ENCODE measurements around the gene TMOD1. TPM values are rescaled to one million over a fixed set of nuclear protein-coding genes. Genes with fewer than 3 reads are reported as not detected.
"Not testable (repeated sequence)": the region's sequence is repeated elsewhere in the genome, so short reads cannot be mapped to it uniquely, and the experiment has no call there.

Gene TMOD1
- 100 to 1,000 TPM; 118 to 122 TPM for total RNA-seq

- TF ChIP-seq, protein P1, sequence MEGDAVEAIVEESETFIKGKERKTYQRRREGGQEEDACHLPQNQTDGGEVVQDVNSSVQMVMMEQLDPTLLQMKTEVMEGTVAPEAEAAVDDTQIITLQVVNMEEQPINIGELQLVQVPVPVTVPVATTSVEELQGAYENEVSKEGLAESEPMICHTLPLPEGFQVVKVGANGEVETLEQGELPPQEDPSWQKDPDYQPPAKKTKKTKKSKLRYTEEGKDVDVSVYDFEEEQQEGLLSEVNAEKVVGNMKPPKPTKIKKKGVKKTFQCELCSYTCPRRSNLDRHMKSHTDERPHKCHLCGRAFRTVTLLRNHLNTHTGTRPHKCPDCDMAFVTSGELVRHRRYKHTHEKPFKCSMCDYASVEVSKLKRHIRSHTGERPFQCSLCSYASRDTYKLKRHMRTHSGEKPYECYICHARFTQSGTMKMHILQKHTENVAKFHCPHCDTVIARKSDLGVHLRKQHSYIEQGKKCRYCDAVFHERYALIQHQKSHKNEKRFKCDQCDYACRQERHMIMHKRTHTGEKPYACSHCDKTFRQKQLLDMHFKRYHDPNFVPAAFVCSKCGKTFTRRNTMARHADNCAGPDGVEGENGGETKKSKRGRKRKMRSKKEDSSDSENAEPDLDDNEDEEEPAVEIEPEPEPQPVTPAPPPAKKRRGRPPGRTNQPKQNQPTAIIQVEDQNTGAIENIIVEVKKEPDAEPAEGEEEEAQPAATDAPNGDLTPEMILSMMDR (IDR thresholded peaks at IDR 0.05) = peak; percentile 19 to 39
- no peak for DNase-seq (ENCODE audit: low spot score)
- H3K4me1 ChIP-seq = peaks cover 0 to 49% of the 10 kb centered on the region in 2 donors
- H3K9me3 ChIP-seq = no peaks in the 10 kb centered on the region
- H3K4me3 ChIP-seq = peak within 1 kb of the TSS; percentile 90 to 95
- H3K27ac ChIP-seq = peak within 1 kb of the TSS; percentile 93 to 99
- H3K27me3 ChIP-seq = no peaks in the 10 kb centered on the region
- H3K36me3 ChIP-seq = no peaks in the 10 kb centered on the region
These were observed at the start of gene TMOD1 for GRCh38 chr9:97501177-97501971. TSS of gene TMOD1 (plus strand) at chr9:97501666. CDS start at chr9:97524189, 22,523 bp downstream.

DNA sequence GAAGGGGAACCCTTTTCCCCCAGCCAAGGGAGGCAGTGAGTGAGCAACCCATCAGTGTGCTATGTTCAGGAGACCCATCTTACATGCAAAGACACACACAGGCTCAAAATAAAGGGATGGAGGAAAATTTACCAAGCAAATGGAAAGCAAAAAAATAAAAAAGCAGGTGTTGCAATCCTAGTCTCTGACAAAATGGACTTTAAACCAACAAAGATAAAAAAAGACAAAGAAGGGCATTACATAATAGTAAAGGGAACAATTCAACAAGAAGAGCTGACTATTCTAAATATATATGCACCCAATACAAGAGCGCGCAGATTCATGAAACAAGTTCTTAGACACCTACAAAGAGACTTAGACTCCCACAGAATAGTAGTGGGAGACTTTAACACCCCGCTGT is 47.9 kb upstream of the TMOD1 start:
- H3K9me3 ChIP-seq; DNase-seq (ENCODE audit: low spot score); H3K36me3 ChIP-seq; H3K27me3 ChIP-seq; H3K4me3 ChIP-seq; H3K4me1 ChIP-seq; H3K27ac ChIP-seq: not testable (repeated sequence)

GRCh38 chr9:97456841-97457240 is 44.6 kb upstream of the TMOD1 start:
- H3K9me3 ChIP-seq; H3K4me1 ChIP-seq; H3K27ac ChIP-seq; DNase-seq (ENCODE audit: low spot score); H3K4me3 ChIP-seq; H3K36me3 ChIP-seq; H3K27me3 ChIP-seq: not testable (repeated sequence)

GRCh38 chr9:97459326-97459725 is 42.1 kb upstream of the TMOD1 start:
- H3K36me3 ChIP-seq = no peaks in the 10 kb centered on the region
- no peaks in the 10 kb centered on the region for H3K27me3 ChIP-seq
- no peaks in the 10 kb centered on the region for H3K4me1 ChIP-seq
- no peak for DNase-seq (ENCODE audit: low spot score)
- H3K27ac ChIP-seq = no peak overlapping the region
- no peaks in the 10 kb centered on the region for H3K9me3 ChIP-seq
- no peak overlapping the region for H3K4me3 ChIP-seq
- TF ChIP-seq, protein P1 (IDR thresholded peaks at IDR 0.05) = no peak

- no peak overlapping the region for H3K27ac ChIP-seq
- H3K4me1 ChIP-seq = no peaks in the 10 kb centered on the region
- no peaks in the 10 kb centered on the region for H3K9me3 ChIP-seq
- DNase-seq (ENCODE audit: low spot score) = no peak
- H3K27me3 ChIP-seq = no peaks in the 10 kb centered on the region
- no peak overlapping the region for H3K4me3 ChIP-seq
- TF ChIP-seq, protein P1 (IDR thresholded peaks at IDR 0.05) = no peak
- H3K36me3 ChIP-seq = no peaks in the 10 kb centered on the region
These were observed 39.3 kb upstream of the TMOD1 start for GRCh38 chr9:97462159-97462558.

- Histone ChIP-seq H3K9me3 (no peaks in the 10 kb centered on the region), H3K4me1 (no peaks in the 10 kb centered on the region)
These were observed 38.6 kb upstream of the TMOD1 start for GRCh38 chr9:97462914-97463313.

More at GRCh38 chr9:97462914-97463313, 38.6 kb upstream of the TMOD1 start:
- no peak for DNase-seq (ENCODE audit: low spot score)
- TF ChIP-seq, protein P1 (IDR thresholded peaks at IDR 0.05) = no peak
- no peaks in the 10 kb centered on the region for H3K36me3 ChIP-seq
- no peak overlapping the region for H3K4me3 ChIP-seq
- H3K27ac ChIP-seq = no peak overlapping the region
- H3K27me3 ChIP-seq = no peaks in the 10 kb centered on the region
